ENCODE results near the gene COL2A1.

The COL2A1 gene

GRCh38 chr12:47999816-48000215 is 4.5 kb downstream of the COL2A1 start:
- Histone ChIP-seq H3K4me3 (ENCODE audit: low read depth, low read length) (no peak overlapping the region), H3K4me1 (ENCODE audit: control insufficient read depth, insufficient read depth, low read length) (peaks cover 18% of the 10 kb centered on the region), H3K9me3 (ENCODE audit: control insufficient read depth, insufficient read depth, low read depth, low read length) (no peaks in the 10 kb centered on the region), H3K36me3 (ENCODE audit: control insufficient read depth in 2 of 2, insufficient read depth in 1 of 2, low read length in 2 of 2) (peaks cover 0 to 24% of the 10 kb centered on the region in 2 experiments; a peak in 1 of 3 replicates), H3K27ac (ENCODE audit: extremely low read depth, low read depth, low read length) (no peak overlapping the region)
- POLR2A ChIA-PET, result no interaction called here
- TF ChIP-seq SALL2 (tag by site-specific recombination; IDR thresholded peaks at IDR 0.05; ENCODE audit: borderline replicate concordance), result no peak
- no peak for TF ChIP-seq ZBTB7A (tag by site-specific recombination; IDR thresholded peaks at IDR 0.05; ENCODE audit: low read depth)
- no peak for TF ChIP-seq ZNF133 (tag by site-specific recombination; IDR thresholded peaks at IDR 0.05)
- no peak for TF ChIP-seq BCL11B (tag by site-specific recombination; IDR thresholded peaks at IDR 0.05; ENCODE audit: low read depth)
- TF ChIP-seq, protein P1, sequence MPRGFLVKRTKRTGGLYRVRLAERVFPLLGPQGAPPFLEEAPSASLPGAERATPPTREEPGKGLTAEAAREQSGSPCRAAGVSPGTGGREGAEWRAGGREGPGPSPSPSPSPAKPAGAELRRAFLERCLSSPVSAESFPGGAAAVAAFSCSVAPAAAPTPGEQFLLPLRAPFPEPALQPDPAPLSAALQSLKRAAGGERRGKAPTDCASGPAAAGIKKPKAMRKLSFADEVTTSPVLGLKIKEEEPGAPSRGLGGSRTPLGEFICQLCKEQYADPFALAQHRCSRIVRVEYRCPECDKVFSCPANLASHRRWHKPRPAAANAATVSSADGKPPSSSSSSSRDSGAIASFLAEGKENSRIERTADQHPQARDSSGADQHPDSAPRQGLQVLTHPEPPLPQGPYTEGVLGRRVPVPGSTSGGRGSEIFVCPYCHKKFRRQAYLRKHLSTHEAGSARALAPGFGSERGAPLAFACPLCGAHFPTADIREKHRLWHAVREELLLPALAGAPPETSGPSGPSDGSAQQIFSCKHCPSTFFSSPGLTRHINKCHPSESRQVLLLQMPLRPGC (tag by site-specific recombination; IDR thresholded peaks at IDR 0.05), result no peak
- CTCF ChIA-PET, result no interaction called here

- H3K36me3 ChIP-seq (ENCODE audit: control insufficient read depth in 2 of 2, insufficient read depth in 1 of 2, low read length in 2 of 2), result peaks cover 0 to 43% of the 10 kb centered on the region in 2 experiments; a peak in 1 of 3 replicates
- ChIA-PET POLR2A (no interaction called here), CTCF (no interaction called here)
- H3K9me3 ChIP-seq (ENCODE audit: control insufficient read depth, insufficient read depth, low read depth, low read length), result no peaks in the 10 kb centered on the region
- peaks cover 8% of the 10 kb centered on the region for H3K4me1 ChIP-seq (ENCODE audit: control insufficient read depth, insufficient read depth, low read length)
- H3K27ac ChIP-seq (ENCODE audit: extremely low read depth, low read depth, low read length), result no peak overlapping the region
- H3K4me3 ChIP-seq (ENCODE audit: low read depth, low read length), result no peak overlapping the region
- TF ChIP-seq ZIC2 (tag by site-specific recombination; IDR thresholded peaks at IDR 0.05) (no peak), ZNF10 (tag by site-specific recombination; IDR thresholded peaks at IDR 0.05) (no peak), ZNF521 (tag by site-specific recombination; IDR thresholded peaks at IDR 0.05) (no peak), PRDM1 (tag by site-specific recombination; IDR thresholded peaks at IDR 0.05) (no peak), ZNF23 (tag by site-specific recombination; IDR thresholded peaks at IDR 0.05; ENCODE audit: borderline replicate concordance) (no peak)
Measured at GRCh38 chr12:47997321-47997720, 7.0 kb downstream of the COL2A1 start.

DNA sequence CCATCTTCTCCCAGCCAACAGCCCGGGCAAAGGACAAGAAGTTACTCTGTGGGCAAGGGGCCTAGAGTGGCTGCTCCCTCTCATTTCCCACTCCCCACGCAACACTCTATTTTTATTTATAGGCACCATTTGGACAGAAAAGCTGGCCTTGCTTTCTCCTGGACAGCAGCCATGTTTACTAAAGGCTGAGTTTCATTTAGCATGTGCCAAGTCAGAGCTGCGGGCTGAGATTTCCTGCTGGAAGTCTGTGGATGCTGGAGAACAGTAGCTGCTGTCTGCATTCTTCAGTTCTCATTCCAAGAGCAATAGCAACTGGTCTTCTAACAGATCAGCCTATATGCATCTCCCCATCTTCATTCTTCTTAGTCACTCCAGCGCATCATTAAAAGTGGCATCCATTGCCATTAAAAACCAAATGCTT is 8.3 kb downstream of the COL2A1 start:
- CTCF ChIA-PET, result interaction anchor here (0.6 kb wide), 3 partner anchors 95 to 1361 kb away, joined by 3 to 5 read pairs (median 3); no protein-coding TSS in a partner anchor

More for the DNA sequence above, 8.3 kb downstream of the COL2A1 start:
- POLR2A ChIA-PET, result no interaction called here
- peaks cover 0 to 45% of the 10 kb centered on the region in 2 experiments; a peak in 1 of 3 replicates for H3K36me3 ChIP-seq (ENCODE audit: control insufficient read depth in 2 of 2, insufficient read depth in 1 of 2, low read length in 2 of 2)
- H3K27ac ChIP-seq (ENCODE audit: extremely low read depth, low read depth, low read length), result no peak overlapping the region
- no peak overlapping the region for H3K4me3 ChIP-seq (ENCODE audit: low read depth, low read length)
- H3K9me3 ChIP-seq (ENCODE audit: control insufficient read depth, insufficient read depth, low read depth, low read length), result no peaks in the 10 kb centered on the region
- peaks cover 5% of the 10 kb centered on the region; the same call in 1 of the 2 replicates for H3K4me1 ChIP-seq (ENCODE audit: control insufficient read depth, insufficient read depth, low read length)
- TF ChIP-seq ZNF48 (tag by site-specific recombination; IDR thresholded peaks at IDR 0.05), result no peak
- TF ChIP-seq, protein P2, sequence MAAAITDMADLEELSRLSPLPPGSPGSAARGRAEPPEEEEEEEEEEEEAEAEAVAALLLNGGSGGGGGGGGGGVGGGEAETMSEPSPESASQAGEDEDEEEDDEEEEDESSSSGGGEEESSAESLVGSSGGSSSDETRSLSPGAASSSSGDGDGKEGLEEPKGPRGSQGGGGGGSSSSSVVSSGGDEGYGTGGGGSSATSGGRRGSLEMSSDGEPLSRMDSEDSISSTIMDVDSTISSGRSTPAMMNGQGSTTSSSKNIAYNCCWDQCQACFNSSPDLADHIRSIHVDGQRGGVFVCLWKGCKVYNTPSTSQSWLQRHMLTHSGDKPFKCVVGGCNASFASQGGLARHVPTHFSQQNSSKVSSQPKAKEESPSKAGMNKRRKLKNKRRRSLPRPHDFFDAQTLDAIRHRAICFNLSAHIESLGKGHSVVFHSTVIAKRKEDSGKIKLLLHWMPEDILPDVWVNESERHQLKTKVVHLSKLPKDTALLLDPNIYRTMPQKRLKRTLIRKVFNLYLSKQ (tag by site-specific recombination; IDR thresholded peaks at IDR 0.05; ENCODE audit: borderline replicate concordance), result no peak
- no peak for TF ChIP-seq ZNF76 (tag by site-specific recombination; IDR thresholded peaks at IDR 0.05; ENCODE audit: borderline replicate concordance, low read depth)
- TF ChIP-seq ZNF132 (tag by site-specific recombination; IDR thresholded peaks at IDR 0.05; ENCODE audit: borderline replicate concordance), result no peak
- no peak for TF ChIP-seq GLI4 (tag by site-specific recombination; IDR thresholded peaks at IDR 0.05)
- TF ChIP-seq ZNF747 (tag by site-specific recombination; IDR thresholded peaks at IDR 0.05), result no peak
- TF ChIP-seq ZNF521 (tag by site-specific recombination; IDR thresholded peaks at IDR 0.05), result no peak
- no peak for TF ChIP-seq ZNF266 (tag by site-specific recombination; IDR thresholded peaks at IDR 0.05; ENCODE audit: low read depth)
- TF ChIP-seq ZNF654 (tag by site-specific recombination; IDR thresholded peaks at IDR 0.05; ENCODE audit: low read depth), result no peak
- no peak for TF ChIP-seq ZNF121 (tag by site-specific recombination; IDR thresholded peaks at IDR 0.05)
- TF ChIP-seq ZNF623 (tag by site-specific recombination; IDR thresholded peaks at IDR 0.05), result no peak
- no peak for TF ChIP-seq ZNF670 (tag by site-specific recombination; IDR thresholded peaks at IDR 0.05; ENCODE audit: low read depth)
- TF ChIP-seq YY2 (tag by site-specific recombination; IDR thresholded peaks at IDR 0.05), result no peak
- no peak for TF ChIP-seq ZNF791 (tag by site-specific recombination; IDR thresholded peaks at IDR 0.05)
- no peak for TF ChIP-seq ZNF561 (tag by site-specific recombination; IDR thresholded peaks at IDR 0.05; ENCODE audit: borderline replicate concordance)

Data from HEK293 (cell line).